DND-41 (cell line): Measurements from ENCODE around the gene CALCOCO2.

Experiments used
- EZH2 ChIP-seq: IDR thresholded peaks from 3 replicates; pipeline ENCODE4 v1.6.1; 2012; ENCODE audit warnings: borderline replicate concordance, low read depth, mild to moderate bottlenecking, moderate library complexity, low read length, inconsistent platforms; ENCODE audit not compliant: severe bottlenecking
- TF ChIP-seq, protein P1 (sequence below): IDR thresholded peaks from 2 replicates; pipeline ENCODE4 v1.5.1; 2012; ENCODE audit warnings: borderline replicate concordance, low read length, moderate library complexity, mild to moderate bottlenecking; ENCODE audit not compliant: poor library complexity, severe bottlenecking; ENCODE audit errors: extremely low read depth

DNA sequence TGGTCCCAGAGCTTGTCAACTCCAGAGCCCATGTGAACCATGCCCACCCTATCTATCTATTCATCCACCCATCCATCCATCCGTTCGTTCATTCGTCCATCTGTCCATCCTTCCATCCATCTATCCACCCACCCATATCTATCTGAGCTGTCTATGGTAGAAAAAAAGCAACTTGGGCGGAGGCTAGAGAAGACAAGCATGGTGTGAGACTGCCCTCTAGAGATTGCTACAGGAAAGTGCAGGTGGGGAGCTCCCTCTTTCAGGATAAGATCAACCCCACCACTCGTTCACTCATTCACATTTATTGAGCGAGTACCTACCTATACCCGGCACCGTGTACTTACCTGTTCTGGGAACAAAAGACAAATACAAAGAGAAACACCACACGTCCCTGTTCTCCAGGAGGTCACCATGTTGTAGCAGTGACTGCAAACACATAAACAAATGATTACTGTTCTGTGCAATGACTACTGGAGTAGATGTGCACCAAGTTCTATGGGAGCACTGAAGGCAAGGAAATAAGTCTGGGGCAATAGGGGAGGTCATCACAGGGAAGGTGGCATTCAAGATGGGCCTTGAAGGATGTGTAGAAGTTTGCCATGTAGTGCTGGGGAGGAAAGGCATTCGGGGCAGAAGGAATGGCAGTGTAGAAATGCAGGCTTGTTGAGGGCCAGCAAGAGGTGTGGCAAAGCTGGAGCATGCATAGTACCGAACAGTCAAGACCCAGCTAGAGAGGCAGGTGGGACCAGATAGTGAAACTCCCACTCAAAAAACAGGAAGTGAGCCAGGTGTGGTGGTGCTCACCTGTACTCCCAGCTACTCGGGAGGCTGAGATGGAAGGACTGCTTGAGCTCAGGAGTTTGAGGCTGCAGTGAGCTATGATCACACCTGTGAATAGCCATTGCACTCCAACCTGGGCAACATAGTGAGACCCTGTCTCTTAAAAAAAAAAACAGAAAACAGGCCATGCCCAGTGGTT, 48.4 kb downstream of the CALCOCO2 start:
- TF ChIP-seq, protein P1, sequence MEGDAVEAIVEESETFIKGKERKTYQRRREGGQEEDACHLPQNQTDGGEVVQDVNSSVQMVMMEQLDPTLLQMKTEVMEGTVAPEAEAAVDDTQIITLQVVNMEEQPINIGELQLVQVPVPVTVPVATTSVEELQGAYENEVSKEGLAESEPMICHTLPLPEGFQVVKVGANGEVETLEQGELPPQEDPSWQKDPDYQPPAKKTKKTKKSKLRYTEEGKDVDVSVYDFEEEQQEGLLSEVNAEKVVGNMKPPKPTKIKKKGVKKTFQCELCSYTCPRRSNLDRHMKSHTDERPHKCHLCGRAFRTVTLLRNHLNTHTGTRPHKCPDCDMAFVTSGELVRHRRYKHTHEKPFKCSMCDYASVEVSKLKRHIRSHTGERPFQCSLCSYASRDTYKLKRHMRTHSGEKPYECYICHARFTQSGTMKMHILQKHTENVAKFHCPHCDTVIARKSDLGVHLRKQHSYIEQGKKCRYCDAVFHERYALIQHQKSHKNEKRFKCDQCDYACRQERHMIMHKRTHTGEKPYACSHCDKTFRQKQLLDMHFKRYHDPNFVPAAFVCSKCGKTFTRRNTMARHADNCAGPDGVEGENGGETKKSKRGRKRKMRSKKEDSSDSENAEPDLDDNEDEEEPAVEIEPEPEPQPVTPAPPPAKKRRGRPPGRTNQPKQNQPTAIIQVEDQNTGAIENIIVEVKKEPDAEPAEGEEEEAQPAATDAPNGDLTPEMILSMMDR, result peak; percentile 99
- no peak for TF ChIP-seq EZH2
